ENCODE results near the gene DCANP1.

Gene DCANP1

GRCh38 chr5:135438636-135439221 lies 8.4 kb downstream of the DCANP1 start:
- Histone ChIP-seq H3K27ac (ENCODE audit: low read depth, low read length) (no peak overlapping the region), H3K4me3 (ENCODE audit: low read length) (no peak overlapping the region), H3K9ac (ENCODE audit: low read depth, low read length) (no peak overlapping the region), H3K4me1 (ENCODE audit: insufficient read depth, low read length) (no peaks in the 10 kb centered on the region), H3K9me3 (ENCODE audit: insufficient read depth, low read depth, low read length) (no peaks in the 10 kb centered on the region), H3K27me3 (ENCODE audit: insufficient read depth, low read length) (no peaks in the 10 kb centered on the region; the same call in 1 of the 2 replicates), H3K36me3 (ENCODE audit: insufficient read depth, low read length) (no peaks in the 10 kb centered on the region)
- 85% methylated on average over 10 of the region's 10 CpGs for WGBS

GRCh38 chr5:135437796-135438560 lies 9.2 kb downstream of the DCANP1 start:
- WGBS, result 81% methylated on average over 13 of the region's 13 CpGs
- no peak overlapping the region for H3K27ac ChIP-seq (ENCODE audit: low read depth, low read length)

GRCh38 chr5:135437422-135437795 lies 9.7 kb downstream of the DCANP1 start:
- H3K9me3 ChIP-seq (ENCODE audit: insufficient read depth, low read depth, low read length), result no peaks in the 10 kb centered on the region
- H3K4me1 ChIP-seq (ENCODE audit: insufficient read depth, low read length), result no peaks in the 10 kb centered on the region
- H3K9ac ChIP-seq (ENCODE audit: low read depth, low read length), result no peak overlapping the region
- H3K36me3 ChIP-seq (ENCODE audit: insufficient read depth, low read length), result no peaks in the 10 kb centered on the region
- H3K27me3 ChIP-seq (ENCODE audit: insufficient read depth, low read length), result no peaks in the 10 kb centered on the region; the same call in 1 of the 2 replicates
- H3K4me3 ChIP-seq (ENCODE audit: low read length), result no peak overlapping the region
- no peak overlapping the region for H3K27ac ChIP-seq (ENCODE audit: low read depth, low read length)
- 82% methylated on average over 7 of the region's 7 CpGs for WGBS

More at GRCh38 chr5:135437796-135438560, 9.2 kb downstream of the DCANP1 start:
- Histone ChIP-seq H3K9ac (ENCODE audit: low read depth, low read length) (no peak overlapping the region), H3K27me3 (ENCODE audit: insufficient read depth, low read length) (no peaks in the 10 kb centered on the region; the same call in 1 of the 2 replicates), H3K4me1 (ENCODE audit: insufficient read depth, low read length) (no peaks in the 10 kb centered on the region), H3K9me3 (ENCODE audit: insufficient read depth, low read depth, low read length) (no peaks in the 10 kb centered on the region), H3K4me3 (ENCODE audit: low read length) (no peak overlapping the region), H3K36me3 (ENCODE audit: insufficient read depth, low read length) (no peaks in the 10 kb centered on the region)

- Histone ChIP-seq H3K36me3 (ENCODE audit: insufficient read depth, low read length) (no peaks in the 10 kb centered on the region), H3K27me3 (ENCODE audit: insufficient read depth, low read length) (no peaks in the 10 kb centered on the region; the same call in 1 of the 2 replicates), H3K4me3 (ENCODE audit: low read length) (no peak overlapping the region), H3K9me3 (ENCODE audit: insufficient read depth, low read depth, low read length) (no peaks in the 10 kb centered on the region), H3K9ac (ENCODE audit: low read depth, low read length) (no peak overlapping the region), H3K4me1 (ENCODE audit: insufficient read depth, low read length) (no peaks in the 10 kb centered on the region), H3K27ac (ENCODE audit: low read depth, low read length) (no peak overlapping the region)
- 80% methylated on average over 7 of the region's 7 CpGs for WGBS
Observed at GRCh38 chr5:135436951-135437418, 10.2 kb downstream of the DCANP1 start.

- no peaks in the 10 kb centered on the region; the same call in 1 of the 2 replicates for H3K27me3 ChIP-seq (ENCODE audit: insufficient read depth, low read length)
- H3K4me1 ChIP-seq (ENCODE audit: insufficient read depth, low read length), result no peaks in the 10 kb centered on the region
- H3K4me3 ChIP-seq (ENCODE audit: low read length), result no peak overlapping the region
- no peaks in the 10 kb centered on the region for H3K9me3 ChIP-seq (ENCODE audit: insufficient read depth, low read depth, low read length)
- H3K9ac ChIP-seq (ENCODE audit: low read depth, low read length), result no peak overlapping the region
- no peak overlapping the region for H3K27ac ChIP-seq (ENCODE audit: low read depth, low read length)
- 90% methylated on average over 9 of the region's 9 CpGs for WGBS
- H3K36me3 ChIP-seq (ENCODE audit: insufficient read depth, low read length), result no peaks in the 10 kb centered on the region
Observed at GRCh38 chr5:135435467-135436330, 11.4 kb downstream of the DCANP1 start.

- no peaks in the 10 kb centered on the region; the same call in 1 of the 2 replicates for H3K27me3 ChIP-seq (ENCODE audit: insufficient read depth, low read length)
- WGBS, result 90% methylated on average over 24 of the region's 24 CpGs
- no peak overlapping the region for H3K9ac ChIP-seq (ENCODE audit: low read depth, low read length)
- H3K27ac ChIP-seq (ENCODE audit: low read depth, low read length), result no peak overlapping the region
- no peaks in the 10 kb centered on the region for H3K4me1 ChIP-seq (ENCODE audit: insufficient read depth, low read length)
- H3K4me3 ChIP-seq (ENCODE audit: low read length), result no peak overlapping the region
- H3K9me3 ChIP-seq (ENCODE audit: insufficient read depth, low read depth, low read length), result no peaks in the 10 kb centered on the region
- H3K36me3 ChIP-seq (ENCODE audit: insufficient read depth, low read length), result no peaks in the 10 kb centered on the region
Observed at GRCh38 chr5:135434591-135435466, 12.3 kb downstream of the DCANP1 start.

- H3K36me3 ChIP-seq (ENCODE audit: insufficient read depth, low read length), result no peaks in the 10 kb centered on the region
- H3K9me3 ChIP-seq (ENCODE audit: insufficient read depth, low read depth, low read length), result peaks cover 4% of the 10 kb centered on the region; the same call in 1 of the 2 replicates
- WGBS, result 79% methylated on average over 12 of the region's 12 CpGs
- no peaks in the 10 kb centered on the region; the same call in 1 of the 2 replicates for H3K27me3 ChIP-seq (ENCODE audit: insufficient read depth, low read length)
- no peaks in the 10 kb centered on the region for H3K4me1 ChIP-seq (ENCODE audit: insufficient read depth, low read length)
- no peak overlapping the region for H3K27ac ChIP-seq (ENCODE audit: low read depth, low read length)
- H3K9ac ChIP-seq (ENCODE audit: low read depth, low read length), result no peak overlapping the region
- no peak overlapping the region for H3K4me3 ChIP-seq (ENCODE audit: low read length)
Observed at GRCh38 chr5:135433681-135434426, 13.3 kb downstream of the DCANP1 start.

GRCh38 chr5:135432113-135432512 lies 15.0 kb downstream of the DCANP1 start:
- H3K36me3 ChIP-seq (ENCODE audit: insufficient read depth, low read length), result no peaks in the 10 kb centered on the region
- no peak overlapping the region for H3K9ac ChIP-seq (ENCODE audit: low read depth, low read length)
- H3K27ac ChIP-seq (ENCODE audit: low read depth, low read length), result no peak overlapping the region
- no peaks in the 10 kb centered on the region for H3K4me1 ChIP-seq (ENCODE audit: insufficient read depth, low read length)
- WGBS, result 86% methylated on average over 4 of the region's 4 CpGs
- H3K4me3 ChIP-seq (ENCODE audit: low read length), result no peak overlapping the region
- H3K9me3 ChIP-seq (ENCODE audit: insufficient read depth, low read depth, low read length), result peaks cover 9% of the 10 kb centered on the region; the same call in 1 of the 2 replicates
- H3K27me3 ChIP-seq (ENCODE audit: insufficient read depth, low read length), result no peaks in the 10 kb centered on the region; the same call in 1 of the 2 replicates

- H3K27ac ChIP-seq (ENCODE audit: low read depth, low read length), result no peak overlapping the region
- H3K27me3 ChIP-seq (ENCODE audit: insufficient read depth, low read length), result no peaks in the 10 kb centered on the region; the same call in 1 of the 2 replicates
- 93% methylated on average over 7 of the region's 7 CpGs for WGBS
- H3K9ac ChIP-seq (ENCODE audit: low read depth, low read length), result no peak overlapping the region
- no peaks in the 10 kb centered on the region for H3K4me1 ChIP-seq (ENCODE audit: insufficient read depth, low read length)
- H3K4me3 ChIP-seq (ENCODE audit: low read length), result no peak overlapping the region
- no peaks in the 10 kb centered on the region for H3K36me3 ChIP-seq (ENCODE audit: insufficient read depth, low read length)
- H3K9me3 ChIP-seq (ENCODE audit: insufficient read depth, low read depth, low read length), result peaks cover 9% of the 10 kb centered on the region; the same call in 1 of the 2 replicates
Observed at GRCh38 chr5:135430135-135430437, 17.1 kb downstream of the DCANP1 start.
